LoVo (cell line): ENCODE results near the gene IFITM1.
"Not testable (repeated sequence)": the region's sequence is repeated elsewhere in the genome, so short reads cannot be mapped to it uniquely, and the experiment has no call there.

Experiments
- DNase-seq: peaks from one replicate; pipeline ENCODE4 v3.0.0-alpha.2; 2016; ENCODE audit warnings: low spot score

The IFITM1 gene

GRCh38 chr11:326592-326841, 12.7 kb downstream of the IFITM1 start:
- no peak for DNase-seq

- no peak for DNase-seq
These were observed 13.2 kb downstream of the IFITM1 start for GRCh38 chr11:326842-327580.

DNA sequence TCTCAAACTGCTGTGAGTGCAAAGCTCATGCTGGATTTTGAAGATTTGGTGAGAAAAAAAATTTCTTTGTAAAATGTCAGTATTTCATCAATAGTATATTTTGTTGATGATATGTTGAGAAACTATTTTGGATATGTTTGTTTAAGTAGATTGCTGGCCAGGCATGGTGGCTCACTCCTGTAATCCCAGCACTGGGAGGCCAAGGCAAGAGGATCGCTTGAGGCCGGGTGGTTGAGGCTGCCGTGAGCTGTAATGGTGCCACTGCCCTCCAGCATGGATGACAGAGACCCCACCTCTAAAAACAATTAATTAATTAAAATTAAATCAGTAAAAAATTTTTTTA, 13.7 kb downstream of the IFITM1 start:
- no peak for DNase-seq

- no peak for DNase-seq
These were observed 14.2 kb downstream of the IFITM1 start for GRCh38 chr11:328012-328411.

GRCh38 chr11:328516-329100, 14.8 kb downstream of the IFITM1 start:
- DNase-seq: not testable (repeated sequence)

DNA sequence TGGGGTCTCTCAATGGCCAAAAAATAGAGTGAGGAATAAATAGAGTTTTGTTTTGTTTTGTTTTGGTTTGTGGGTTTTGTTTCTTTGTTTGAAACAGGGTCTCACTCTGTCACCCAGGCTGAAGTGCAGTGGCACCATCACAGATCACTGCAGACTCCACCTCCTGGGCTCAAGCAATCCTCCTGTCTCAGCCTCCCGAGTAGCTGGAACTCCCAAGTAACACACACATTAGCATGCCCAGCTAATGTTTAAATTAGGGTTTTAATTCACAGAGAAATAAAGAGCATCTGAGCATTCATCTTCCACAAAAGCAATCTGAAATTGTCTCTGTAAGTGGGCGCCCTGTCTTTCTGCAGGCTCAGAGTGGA, 16.0 kb downstream of the IFITM1 start:
- no peak for DNase-seq

GRCh38 chr11:330307-330693, 16.5 kb downstream of the IFITM1 start:
- no peak for DNase-seq

- no peak for DNase-seq
These were observed 17.0 kb downstream of the IFITM1 start for GRCh38 chr11:330694-331357.

DNA sequence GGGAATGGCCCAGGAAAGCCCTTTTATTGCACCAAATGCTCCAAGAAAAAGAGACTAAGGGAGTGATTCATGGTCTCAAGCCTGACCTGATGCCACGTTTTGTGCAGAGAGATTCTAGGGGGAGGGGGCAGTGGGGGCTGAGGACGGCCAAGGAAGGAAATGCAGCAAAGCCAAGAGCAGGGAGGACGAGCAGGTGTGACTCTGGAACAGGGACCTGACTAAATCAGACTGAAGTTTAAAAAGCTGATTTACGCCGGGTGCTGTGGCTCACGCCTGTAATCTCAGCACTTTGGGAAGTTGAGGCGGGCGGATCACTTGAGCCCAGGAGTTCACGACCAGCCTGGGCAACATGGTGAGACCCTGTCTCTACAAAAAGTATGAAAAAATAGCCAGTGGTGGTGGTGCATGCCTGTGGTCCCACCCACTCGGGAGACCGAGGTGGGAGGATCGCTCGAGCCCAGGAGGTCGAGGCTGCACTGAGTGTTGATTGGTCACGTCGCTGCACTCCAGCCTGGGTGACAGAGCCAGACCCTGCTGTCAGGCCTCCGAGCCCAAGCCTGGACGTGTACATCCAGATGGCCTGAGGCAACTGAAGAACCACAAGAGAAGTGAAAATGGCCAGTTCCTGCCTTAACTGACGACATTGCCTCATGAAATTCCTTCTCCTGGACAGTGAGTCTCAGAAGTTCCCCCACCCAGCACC, 17.7 kb downstream of the IFITM1 start:
- DNase-seq: no peak

DNA sequence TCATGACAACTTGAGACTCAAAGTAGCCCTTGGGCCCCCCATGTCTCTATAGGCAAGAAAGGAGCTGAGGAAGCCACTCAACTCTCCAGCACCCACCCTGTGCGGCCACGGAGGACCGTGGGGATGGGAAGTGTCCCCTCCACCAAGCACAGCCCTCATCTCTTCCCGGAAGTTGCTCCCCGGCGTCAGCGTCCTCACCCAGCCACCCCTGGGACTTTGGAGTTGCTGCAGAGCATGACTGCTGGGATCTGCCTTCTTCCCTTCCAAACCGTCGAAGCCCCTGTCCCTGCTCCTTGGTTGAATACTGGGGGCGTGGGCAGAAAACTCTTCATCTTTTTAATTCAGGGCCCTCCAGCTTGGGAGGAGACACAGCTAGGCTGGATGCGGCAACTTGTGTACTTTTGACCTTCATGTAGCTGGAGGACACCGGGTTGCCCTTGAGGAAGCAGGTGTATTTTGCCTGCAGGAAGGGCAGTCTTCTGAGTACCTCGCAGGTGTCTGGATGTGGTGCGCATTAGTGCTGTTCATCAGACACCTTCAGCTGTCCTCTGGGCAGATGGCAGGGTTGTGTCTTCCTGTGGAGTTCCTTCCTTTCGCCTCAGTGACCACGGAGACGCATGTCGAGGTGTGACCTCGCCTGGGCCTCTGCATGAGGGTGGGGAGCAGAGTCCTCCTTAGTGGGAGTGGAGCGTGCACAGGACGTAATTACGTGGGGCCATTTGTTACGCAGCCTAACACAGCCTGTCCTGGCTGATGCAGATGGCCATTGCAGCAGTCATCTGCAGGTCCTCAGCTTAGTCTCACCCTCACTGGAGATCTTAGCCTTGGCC, 19.0 kb downstream of the IFITM1 start:
- no peak for DNase-seq

DNA sequence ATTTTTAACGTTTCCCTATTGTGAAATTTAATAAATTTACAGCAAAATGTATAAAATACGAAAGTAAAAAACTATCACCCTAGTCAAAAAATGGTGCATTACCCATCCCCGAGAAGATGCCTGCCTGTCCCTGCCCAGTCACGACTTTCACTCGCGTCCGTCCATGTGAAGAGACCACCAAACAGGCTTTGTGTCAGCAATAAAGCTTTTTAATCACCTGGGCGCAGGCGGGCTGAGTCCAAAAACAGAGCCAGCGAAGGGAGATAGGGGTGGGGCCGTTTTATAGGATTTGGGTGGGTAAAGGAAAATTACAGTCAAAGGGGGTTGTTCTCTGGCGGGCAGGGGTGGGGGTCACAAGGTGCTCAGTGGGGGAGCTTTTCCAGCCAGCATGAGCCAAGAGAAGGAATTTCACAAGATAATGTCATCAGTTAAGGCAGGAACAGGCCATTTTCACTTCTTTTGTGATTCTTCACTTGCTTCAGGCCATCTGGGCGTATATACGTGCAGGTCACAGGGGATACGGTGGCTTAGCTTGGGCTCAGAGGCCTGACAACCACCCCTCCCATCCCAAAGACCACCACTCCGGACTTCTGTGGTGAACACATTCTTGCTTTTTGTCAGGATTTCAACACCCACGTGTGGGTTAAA, 19.9 kb downstream of the IFITM1 start:
- not testable (repeated sequence) for DNase-seq

GRCh38 chr11:334264-334994, 20.6 kb downstream of the IFITM1 start:
- DNase-seq: no peak

DNA sequence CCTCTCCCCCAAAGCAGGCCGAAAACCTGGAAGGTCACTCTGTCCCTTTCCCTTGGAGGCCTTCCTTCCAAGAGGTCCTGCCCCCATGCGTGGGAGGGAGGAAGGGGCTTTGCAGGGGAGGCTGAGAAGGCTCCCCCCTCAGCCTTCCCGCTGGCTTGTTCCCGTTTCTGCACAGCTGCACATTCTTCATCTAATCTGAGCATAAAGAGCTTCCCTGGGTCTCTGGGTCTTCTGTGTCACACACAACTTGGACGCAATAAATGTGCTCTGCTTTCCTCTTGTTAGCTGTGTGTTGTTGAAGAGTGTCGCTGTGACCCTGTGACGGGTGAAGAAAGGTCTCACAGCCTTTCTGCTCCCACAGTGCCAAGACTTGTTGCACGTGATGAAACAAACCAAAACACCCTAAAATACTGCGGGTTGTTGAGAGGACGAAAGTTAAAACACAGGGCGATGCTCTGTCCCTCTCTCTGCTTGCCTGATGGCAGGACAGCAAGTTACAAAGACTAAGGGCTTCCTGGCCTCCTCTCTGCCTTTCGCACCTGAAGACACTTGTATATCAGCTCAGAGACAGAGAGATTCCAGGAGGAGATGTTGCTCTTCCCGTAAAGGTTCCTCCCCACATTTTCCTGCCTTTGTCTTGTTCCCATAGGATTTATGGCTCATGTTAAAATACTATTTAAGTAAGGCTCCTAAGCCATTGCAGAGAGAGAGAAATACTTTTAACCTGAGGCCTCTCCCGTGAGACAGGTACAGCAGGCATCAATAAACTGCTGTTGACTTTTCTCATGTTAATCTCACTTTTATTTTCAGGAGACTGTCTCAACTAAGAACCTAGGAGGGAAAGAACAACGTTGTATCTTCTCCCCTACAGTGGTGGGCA, 22.2 kb downstream of the IFITM1 start:
- no peak for DNase-seq

- no peak for DNase-seq
These were observed 22.9 kb downstream of the IFITM1 start for GRCh38 chr11:336659-337198.

- DNase-seq: no peak
These were observed 23.9 kb downstream of the IFITM1 start for GRCh38 chr11:337711-338110.

DNA sequence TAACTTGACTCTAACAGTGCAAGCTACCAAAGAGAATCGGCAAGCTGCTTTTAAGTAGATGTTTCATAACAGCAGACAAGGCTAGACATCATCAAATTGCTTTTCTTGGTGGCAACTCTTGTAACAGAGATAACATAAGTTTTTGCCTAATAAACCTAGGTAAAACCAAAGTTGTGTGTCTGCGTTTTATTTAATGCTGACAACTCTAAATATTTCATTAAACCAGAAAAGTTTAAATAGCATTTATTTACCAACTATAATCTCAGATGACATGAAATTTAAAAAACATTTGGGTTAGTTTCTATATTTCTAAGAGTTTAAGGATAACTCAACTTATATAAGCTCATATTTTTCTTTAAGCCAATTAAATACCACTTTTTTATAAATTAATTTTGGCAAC, 26.1 kb downstream of the IFITM1 start:
- DNase-seq: no peak

DNA sequence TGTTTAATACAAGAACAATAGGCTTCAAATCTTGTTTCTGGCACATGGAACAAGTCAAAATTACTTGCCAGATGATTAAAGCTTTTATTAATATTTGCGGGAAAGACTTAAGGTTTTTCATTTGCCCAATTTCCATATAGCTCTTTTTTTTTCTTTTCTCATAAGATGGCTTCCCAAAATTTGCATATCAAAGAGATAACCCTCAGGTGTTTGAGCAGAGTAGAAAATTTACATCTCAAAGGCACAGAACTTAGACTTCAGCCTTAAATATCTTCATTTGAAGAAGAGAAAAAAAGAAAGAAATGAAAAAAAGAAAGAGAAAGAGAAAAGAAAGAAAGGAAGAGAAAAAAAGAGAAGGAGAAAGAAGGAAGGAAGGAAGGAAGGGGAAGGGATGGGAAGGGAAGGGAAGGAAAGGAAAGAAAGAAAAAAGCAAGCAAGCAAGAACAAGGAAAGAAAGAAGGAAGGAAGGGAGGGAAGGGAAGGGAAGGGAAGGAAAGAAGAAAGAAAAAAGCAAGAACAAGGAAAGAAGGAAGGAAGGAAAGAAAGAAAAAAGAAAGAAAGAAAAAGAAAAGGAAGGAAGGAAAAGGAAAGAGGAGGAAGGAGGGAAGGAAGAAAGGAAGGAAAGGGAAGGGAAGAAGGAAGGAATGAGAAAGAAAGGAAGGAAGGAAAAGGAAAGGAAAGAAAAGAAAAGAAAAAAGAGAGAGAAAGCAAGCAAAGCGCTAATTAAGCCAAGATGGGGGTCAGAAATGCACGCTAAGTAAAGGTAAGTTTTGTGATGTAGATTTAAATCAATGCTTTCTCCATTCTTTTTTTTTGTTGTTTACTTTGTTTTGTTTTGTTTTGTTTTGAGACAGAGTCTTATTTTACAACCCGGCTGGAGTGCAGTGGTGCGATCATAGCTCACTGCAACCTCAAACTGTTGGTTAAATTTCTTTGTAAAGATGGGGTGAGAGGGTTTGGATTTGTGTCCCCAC, 27.0 kb downstream of the IFITM1 start:
- DNase-seq: no peak

DNA sequence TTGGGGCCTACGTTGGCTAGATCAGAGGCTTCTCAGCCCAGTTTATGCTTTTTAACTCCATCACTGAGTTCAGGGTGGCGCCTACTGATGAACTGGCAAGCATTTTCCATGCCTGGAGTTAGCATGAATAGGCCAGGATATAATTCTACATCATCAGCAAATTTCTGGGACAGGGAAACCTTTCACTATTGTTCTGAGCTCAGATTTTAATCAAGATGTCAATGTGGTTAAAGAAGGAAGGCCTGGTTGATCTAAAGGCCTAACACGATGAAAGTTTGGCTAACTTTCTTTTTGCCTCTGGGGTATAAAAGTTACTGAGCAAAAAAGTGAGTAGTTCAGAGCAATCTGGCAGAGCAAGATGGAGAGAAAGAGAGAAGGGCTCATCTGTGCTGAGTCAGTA, 28.5 kb downstream of the IFITM1 start:
- DNase-seq: no peak
